ENCODE measurements around the gene GPR61. TPM values are rescaled to one million over a fixed set of nuclear protein-coding genes. Genes with fewer than 3 reads are reported as not detected.

Gene GPR61
- total and polyA plus RNA-seq, 9 of the 15 experiments (the other 6 are each of a cell fraction or from before 2014, with no cell fraction given) = 0.04 to 1.1 (median 0.25) TPM; not detected in 4

DNA sequence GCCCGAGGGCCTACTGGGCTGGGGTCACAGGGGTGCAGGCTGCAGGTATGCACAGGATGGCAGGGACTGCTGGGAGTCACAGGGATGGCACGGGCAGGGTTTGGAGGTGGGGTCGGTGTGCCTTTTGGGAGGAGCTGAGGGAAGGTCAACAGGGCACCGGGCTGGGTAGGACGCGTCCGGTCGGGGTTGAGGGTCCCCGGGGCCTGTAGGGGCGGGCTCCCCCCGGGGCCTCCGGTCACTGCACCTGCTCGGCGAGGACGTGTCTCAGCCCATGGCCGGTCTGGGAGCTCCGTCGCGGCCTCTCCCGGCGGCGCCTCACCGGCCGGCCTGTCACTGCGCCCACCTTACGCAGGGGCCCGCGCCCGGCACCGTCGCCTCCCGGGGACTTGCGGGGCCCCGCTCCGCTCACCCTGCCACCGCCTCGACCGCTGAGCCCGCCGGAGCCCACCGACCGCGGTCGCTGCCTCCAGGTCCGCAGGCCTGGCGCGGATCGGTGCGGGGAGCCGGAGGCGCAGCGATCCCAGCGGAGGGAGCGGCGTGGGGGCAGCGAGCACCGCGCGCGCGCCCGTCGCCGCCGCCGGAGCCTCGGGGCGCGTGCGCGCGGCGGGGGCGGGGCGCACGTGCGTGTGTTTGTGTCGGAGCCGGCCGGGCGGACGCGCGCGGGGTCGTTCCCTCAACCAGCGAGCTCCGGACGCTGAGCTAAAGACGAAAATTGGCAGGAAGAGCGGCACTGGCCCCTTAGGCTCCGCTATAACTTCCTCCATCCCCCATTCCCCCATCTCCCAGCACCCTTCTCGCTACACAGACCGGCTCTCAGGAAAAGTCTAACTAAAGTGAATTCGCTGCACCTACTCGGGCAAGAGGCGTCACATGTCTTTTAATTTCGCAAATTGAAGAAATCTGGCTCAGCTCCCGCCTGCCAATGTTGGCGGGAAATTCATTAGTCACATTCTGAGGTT lies 30.2 kb upstream of the GPR61 start, which contains the start of gene AMIGO1 (continued):
- TF ChIP-seq, protein P1, sequence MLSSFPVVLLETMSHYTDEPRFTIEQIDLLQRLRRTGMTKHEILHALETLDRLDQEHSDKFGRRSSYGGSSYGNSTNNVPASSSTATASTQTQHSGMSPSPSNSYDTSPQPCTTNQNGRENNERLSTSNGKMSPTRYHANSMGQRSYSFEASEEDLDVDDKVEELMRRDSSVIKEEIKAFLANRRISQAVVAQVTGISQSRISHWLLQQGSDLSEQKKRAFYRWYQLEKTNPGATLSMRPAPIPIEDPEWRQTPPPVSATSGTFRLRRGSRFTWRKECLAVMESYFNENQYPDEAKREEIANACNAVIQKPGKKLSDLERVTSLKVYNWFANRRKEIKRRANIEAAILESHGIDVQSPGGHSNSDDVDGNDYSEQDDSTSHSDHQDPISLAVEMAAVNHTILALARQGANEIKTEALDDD (IDR thresholded peaks at IDR 0.05) = no peak
- TF ChIP-seq NRF1 (conservative IDR thresholded peaks at IDR 0.05 in 1 of 2, IDR thresholded peaks at IDR 0.05 in 1 of 2) (peak; percentile 74 to 82), ZNF586 (CRISPR knock-in tag; conservative IDR thresholded peaks at IDR 0.05) (no peak), ZNF134 (CRISPR knock-in tag; conservative IDR thresholded peaks at IDR 0.05) (no peak), PHTF2 (CRISPR knock-in tag; IDR thresholded peaks at IDR 0.05) (no peak), KLF1 (tag; IDR thresholded peaks at IDR 0.05) (no peak), TAF15 (IDR thresholded peaks at IDR 0.05; ENCODE audit: low read depth, low read length) (no peak), HDAC1 (IDR thresholded peaks at IDR 0.05) (peak in 1 of 2 experiments; percentile 44; a peak in 1 of 4 replicates)
- TF ChIP-seq, protein P2, sequence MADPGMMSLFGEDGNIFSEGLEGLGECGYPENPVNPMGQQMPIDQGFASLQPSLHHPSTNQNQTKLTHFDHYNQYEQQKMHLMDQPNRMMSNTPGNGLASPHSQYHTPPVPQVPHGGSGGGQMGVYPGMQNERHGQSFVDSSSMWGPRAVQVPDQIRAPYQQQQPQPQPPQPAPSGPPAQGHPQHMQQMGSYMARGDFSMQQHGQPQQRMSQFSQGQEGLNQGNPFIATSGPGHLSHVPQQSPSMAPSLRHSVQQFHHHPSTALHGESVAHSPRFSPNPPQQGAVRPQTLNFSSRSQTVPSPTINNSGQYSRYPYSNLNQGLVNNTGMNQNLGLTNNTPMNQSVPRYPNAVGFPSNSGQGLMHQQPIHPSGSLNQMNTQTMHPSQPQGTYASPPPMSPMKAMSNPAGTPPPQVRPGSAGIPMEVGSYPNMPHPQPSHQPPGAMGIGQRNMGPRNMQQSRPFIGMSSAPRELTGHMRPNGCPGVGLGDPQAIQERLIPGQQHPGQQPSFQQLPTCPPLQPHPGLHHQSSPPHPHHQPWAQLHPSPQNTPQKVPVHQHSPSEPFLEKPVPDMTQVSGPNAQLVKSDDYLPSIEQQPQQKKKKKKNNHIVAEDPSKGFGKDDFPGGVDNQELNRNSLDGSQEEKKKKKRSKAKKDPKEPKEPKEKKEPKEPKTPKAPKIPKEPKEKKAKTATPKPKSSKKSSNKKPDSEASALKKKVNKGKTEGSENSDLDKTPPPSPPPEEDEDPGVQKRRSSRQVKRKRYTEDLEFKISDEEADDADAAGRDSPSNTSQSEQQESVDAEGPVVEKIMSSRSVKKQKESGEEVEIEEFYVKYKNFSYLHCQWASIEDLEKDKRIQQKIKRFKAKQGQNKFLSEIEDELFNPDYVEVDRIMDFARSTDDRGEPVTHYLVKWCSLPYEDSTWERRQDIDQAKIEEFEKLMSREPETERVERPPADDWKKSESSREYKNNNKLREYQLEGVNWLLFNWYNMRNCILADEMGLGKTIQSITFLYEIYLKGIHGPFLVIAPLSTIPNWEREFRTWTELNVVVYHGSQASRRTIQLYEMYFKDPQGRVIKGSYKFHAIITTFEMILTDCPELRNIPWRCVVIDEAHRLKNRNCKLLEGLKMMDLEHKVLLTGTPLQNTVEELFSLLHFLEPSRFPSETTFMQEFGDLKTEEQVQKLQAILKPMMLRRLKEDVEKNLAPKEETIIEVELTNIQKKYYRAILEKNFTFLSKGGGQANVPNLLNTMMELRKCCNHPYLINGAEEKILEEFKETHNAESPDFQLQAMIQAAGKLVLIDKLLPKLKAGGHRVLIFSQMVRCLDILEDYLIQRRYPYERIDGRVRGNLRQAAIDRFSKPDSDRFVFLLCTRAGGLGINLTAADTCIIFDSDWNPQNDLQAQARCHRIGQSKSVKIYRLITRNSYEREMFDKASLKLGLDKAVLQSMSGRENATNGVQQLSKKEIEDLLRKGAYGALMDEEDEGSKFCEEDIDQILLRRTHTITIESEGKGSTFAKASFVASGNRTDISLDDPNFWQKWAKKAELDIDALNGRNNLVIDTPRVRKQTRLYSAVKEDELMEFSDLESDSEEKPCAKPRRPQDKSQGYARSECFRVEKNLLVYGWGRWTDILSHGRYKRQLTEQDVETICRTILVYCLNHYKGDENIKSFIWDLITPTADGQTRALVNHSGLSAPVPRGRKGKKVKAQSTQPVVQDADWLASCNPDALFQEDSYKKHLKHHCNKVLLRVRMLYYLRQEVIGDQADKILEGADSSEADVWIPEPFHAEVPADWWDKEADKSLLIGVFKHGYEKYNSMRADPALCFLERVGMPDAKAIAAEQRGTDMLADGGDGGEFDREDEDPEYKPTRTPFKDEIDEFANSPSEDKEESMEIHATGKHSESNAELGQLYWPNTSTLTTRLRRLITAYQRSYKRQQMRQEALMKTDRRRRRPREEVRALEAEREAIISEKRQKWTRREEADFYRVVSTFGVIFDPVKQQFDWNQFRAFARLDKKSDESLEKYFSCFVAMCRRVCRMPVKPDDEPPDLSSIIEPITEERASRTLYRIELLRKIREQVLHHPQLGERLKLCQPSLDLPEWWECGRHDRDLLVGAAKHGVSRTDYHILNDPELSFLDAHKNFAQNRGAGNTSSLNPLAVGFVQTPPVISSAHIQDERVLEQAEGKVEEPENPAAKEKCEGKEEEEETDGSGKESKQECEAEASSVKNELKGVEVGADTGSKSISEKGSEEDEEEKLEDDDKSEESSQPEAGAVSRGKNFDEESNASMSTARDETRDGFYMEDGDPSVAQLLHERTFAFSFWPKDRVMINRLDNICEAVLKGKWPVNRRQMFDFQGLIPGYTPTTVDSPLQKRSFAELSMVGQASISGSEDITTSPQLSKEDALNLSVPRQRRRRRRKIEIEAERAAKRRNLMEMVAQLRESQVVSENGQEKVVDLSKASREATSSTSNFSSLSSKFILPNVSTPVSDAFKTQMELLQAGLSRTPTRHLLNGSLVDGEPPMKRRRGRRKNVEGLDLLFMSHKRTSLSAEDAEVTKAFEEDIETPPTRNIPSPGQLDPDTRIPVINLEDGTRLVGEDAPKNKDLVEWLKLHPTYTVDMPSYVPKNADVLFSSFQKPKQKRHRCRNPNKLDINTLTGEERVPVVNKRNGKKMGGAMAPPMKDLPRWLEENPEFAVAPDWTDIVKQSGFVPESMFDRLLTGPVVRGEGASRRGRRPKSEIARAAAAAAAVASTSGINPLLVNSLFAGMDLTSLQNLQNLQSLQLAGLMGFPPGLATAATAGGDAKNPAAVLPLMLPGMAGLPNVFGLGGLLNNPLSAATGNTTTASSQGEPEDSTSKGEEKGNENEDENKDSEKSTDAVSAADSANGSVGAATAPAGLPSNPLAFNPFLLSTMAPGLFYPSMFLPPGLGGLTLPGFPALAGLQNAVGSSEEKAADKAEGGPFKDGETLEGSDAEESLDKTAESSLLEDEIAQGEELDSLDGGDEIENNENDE (IDR thresholded peaks at IDR 0.05; ENCODE audit: low read depth, low read length) = no peak
- TF ChIP-seq, protein P3, sequence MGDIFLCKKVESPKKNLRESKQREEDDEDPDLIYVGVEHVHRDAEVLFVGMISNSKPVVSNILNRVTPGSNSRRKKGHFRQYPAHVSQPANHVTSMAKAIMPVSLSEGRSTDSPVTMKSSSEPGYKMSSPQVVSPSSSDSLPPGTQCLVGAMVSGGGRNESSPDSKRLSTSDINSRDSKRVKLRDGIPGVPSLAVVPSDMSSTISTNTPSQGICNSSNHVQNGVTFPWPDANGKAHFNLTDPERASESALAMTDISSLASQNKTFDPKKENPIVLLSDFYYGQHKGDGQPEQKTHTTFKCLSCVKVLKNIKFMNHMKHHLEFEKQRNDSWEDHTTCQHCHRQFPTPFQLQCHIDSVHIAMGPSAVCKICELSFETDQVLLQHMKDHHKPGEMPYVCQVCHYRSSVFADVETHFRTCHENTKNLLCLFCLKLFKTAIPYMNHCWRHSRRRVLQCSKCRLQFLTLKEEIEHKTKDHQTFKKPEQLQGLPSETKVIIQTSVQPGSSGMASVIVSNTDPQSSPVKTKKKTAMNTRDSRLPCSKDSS (IDR thresholded peaks at IDR 0.05; ENCODE audit: low read depth, partially characterized antibody) = no peak
- TF ChIP-seq, protein P4, sequence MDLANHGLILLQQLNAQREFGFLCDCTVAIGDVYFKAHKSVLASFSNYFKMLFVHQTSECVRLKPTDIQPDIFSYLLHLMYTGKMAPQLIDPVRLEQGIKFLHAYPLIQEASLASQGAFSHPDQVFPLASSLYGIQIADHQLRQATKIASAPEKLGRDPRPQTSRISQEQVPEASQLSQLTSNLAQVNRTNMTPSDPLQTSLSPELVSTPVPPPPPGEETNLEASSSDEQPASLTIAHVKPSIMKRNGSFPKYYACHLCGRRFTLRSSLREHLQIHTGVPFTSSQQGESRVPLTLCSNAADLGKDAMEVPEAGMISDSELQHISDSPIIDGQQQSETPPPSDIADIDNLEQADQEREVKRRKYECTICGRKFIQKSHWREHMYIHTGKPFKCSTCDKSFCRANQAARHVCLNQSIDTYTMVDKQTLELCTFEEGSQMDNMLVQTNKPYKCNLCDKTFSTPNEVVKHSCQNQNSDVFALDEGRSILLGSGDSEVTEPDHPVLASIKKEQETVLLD (IDR thresholded peaks at IDR 0.05) = no peak

Measured in K562 (cell line).